Right lobe of liver (tissue), 6 donors: ENCODE results near the gene FAM83F. TPM values are rescaled to one million over a fixed set of nuclear protein-coding genes. Genes with fewer than 3 reads are reported as not detected.

Experiments used
- ATAC-seq, 4 donors: fragments of 200-7000 bp; cut with Tn5 transposase; one replicate each; pipeline ENCODE4 v1.9.1; 2020; ENCODE audit warnings: mild to moderate bottlenecking in 4 of 4, moderate library complexity in 4 of 4
- DNase-seq, 3 donors: peaks; one replicate each; pipeline ENCODE4 v3.0.0-alpha.2; 2020
- H3K27ac ChIP-seq, 3 donors: fragments of 200-600 bp; one replicate each; pipeline ENCODE4 v1.8.0; 2022
- H3K27me3 ChIP-seq, 2 donors: fragments of 200-600 bp; one replicate each; pipeline ENCODE4 v1.8.0; 2022
- H3K36me3 ChIP-seq, 4 donors: fragments of 200-600 bp; sonication (generic) in 1 of 4; one replicate each; pipeline versions ENCODE4 v1.5.1 to v1.8.0; 2017 to 2022; ENCODE audit warnings: control low read depth in 1 of 4
- H3K4me1 ChIP-seq, 4 donors: fragments of 200-600 bp; sonication (generic) in 1 of 4; one replicate each; pipeline versions ENCODE4 v1.5.1 to v1.8.0; 2017 to 2022; ENCODE audit warnings: control low read depth in 1 of 4
- H3K4me3 ChIP-seq, 3 donors: fragments of 200-600 bp; one replicate each; pipeline ENCODE4 v1.8.0; 2022
- H3K9me3 ChIP-seq, 4 donors: fragments of 200-600 bp; sonication (generic) in 1 of 4; one replicate each; pipeline versions ENCODE4 v1.5.1 to v1.8.0; 2017 to 2022; ENCODE audit warnings: control low read depth in 1 of 4
- POLR2A ChIP-seq: fragments of 450-650 bp; IDR thresholded peaks from one replicate; pipeline ENCODE4 v1.6.1; 2017; ENCODE audit warnings: antibody characterized with exemption, mild to moderate bottlenecking
- WGBS: methylation state at CpG from one replicate; pipeline ENCODE4 v1.1.6; 2018; ENCODE audit warnings: low coverage, low lambda C conversion rate; ENCODE audit not compliant: insufficient coverage; ENCODE audit errors: missing lambda C conversion rate; 5-methylcytosine and 5-hydroxymethylcytosine counted together
- intact Hi-C, 2 donors: fragments of 100-400 bp; cut with DNase I; formaldehyde crosslinking; loops; one replicate each; pipeline versions ENCODE4 v1.11.2 to v1.14.1; 2022
- total RNA-seq, 6 experiments: library from RNA; depleted of rRNA in 2 of 6; stranded (reverse); fragments of >200 nt in 2 of 6; fragmentation: NEBNext Ultra II Directional in 3 of 6; extraction: Animal tissue kit (Norgen Biotek cat#: 25700) in 3 of 6; gene quantifications; one replicate each; pipeline versions ENCODE4 v1.1.0 to v1.2.4, GENCODE V29; 2016 to 2023
- TF ChIP-seq, protein P1 (sequence below), 4 donors: fragments of 200-600 bp in 3 of 4; fragments of 450-650 bp in 1 of 4; IDR thresholded peaks; one replicate each; pipeline versions ENCODE4 v1.5.1 to v1.8.0; 2016 to 2022; ENCODE audit warnings: antibody characterized with exemption in 4 of 4, mild to moderate bottlenecking in 2 of 4
- donor health status: DM: no; HTN: yes; CAD: no.
- donor health status: DM: no; HTN: no; CAD: no.
- donor health status: DM: no; HTN: no; CAD: no.
- donor health status: DM: no; HTN: yes; CAD: no.
- donor health status: DM: no; HTN: yes; CAD: no.

Gene FAM83F
- total RNA-seq, 6 experiments from 2014 or later = 1.1 to 4.5 (median 1.6) TPM

DNA sequence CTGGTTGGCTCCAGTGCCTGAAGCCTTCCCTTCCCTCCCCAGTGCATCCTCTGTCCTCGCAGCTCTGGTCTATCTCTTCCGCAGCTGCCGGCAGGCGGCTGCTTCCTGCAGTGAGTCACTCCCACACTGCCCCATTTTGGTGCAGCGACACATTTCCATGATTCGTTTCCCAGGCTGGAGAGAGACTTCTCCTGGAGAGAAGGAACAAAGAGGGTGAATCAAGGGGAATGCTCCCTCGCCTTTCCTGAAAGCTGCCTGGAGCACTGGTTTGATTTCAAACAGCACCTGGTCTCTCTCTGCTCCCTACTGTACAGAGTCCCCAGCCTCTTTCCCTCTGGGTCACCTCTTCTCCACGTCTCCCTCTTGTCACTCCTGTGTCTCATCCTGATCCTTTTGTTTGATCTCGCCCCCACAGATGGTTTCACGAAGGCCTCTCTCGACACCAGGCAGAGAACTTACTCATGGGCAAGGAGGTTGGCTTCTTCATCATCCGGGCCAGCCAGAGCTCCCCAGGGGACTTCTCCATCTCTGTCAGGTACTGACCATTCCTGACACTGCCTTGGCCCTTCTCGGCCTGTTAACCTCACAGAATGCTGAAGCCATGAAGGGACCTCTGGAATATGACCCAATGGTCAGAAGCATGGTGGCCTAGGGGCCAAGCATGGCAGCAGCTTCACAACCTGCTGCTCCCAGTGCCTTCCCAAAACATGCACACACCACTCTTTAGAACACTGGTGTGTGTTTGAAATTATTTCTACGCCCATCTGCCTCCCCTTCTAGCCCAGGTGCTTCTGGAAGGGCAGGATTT is 34.9 kb upstream of the FAM83F start, which contains the start of gene TMA7B:
TSS of gene TMA7B (plus strand) at position 758 of the 808 bp plus-strand sequence. CDS start 3,978 bp downstream, outside the sequence.
- Histone ChIP-seq H3K4me3 (no peak within 1 kb of the TSS), H3K27me3 (no peaks in the 10 kb centered on the region), H3K27ac (no peak within 1 kb of the TSS), H3K9me3 (no peaks in the 10 kb centered on the region), H3K4me1 (no peaks in the 10 kb centered on the region), H3K36me3 (no peaks in the 10 kb centered on the region)
- TF ChIP-seq, protein P1, sequence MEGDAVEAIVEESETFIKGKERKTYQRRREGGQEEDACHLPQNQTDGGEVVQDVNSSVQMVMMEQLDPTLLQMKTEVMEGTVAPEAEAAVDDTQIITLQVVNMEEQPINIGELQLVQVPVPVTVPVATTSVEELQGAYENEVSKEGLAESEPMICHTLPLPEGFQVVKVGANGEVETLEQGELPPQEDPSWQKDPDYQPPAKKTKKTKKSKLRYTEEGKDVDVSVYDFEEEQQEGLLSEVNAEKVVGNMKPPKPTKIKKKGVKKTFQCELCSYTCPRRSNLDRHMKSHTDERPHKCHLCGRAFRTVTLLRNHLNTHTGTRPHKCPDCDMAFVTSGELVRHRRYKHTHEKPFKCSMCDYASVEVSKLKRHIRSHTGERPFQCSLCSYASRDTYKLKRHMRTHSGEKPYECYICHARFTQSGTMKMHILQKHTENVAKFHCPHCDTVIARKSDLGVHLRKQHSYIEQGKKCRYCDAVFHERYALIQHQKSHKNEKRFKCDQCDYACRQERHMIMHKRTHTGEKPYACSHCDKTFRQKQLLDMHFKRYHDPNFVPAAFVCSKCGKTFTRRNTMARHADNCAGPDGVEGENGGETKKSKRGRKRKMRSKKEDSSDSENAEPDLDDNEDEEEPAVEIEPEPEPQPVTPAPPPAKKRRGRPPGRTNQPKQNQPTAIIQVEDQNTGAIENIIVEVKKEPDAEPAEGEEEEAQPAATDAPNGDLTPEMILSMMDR (IDR thresholded peaks at IDR 0.05) = peak in 1 of 4 donors; percentile 10
- TF ChIP-seq POLR2A = no peak
- ATAC-seq (peak in 3 of 4 donors; percentile 22 to 57 (median 54)), DNase-seq (no peak)
- intact Hi-C loops = no loop called here
- WGBS = 50% methylated on average over 11 of the region's 14 CpGs

DNA sequence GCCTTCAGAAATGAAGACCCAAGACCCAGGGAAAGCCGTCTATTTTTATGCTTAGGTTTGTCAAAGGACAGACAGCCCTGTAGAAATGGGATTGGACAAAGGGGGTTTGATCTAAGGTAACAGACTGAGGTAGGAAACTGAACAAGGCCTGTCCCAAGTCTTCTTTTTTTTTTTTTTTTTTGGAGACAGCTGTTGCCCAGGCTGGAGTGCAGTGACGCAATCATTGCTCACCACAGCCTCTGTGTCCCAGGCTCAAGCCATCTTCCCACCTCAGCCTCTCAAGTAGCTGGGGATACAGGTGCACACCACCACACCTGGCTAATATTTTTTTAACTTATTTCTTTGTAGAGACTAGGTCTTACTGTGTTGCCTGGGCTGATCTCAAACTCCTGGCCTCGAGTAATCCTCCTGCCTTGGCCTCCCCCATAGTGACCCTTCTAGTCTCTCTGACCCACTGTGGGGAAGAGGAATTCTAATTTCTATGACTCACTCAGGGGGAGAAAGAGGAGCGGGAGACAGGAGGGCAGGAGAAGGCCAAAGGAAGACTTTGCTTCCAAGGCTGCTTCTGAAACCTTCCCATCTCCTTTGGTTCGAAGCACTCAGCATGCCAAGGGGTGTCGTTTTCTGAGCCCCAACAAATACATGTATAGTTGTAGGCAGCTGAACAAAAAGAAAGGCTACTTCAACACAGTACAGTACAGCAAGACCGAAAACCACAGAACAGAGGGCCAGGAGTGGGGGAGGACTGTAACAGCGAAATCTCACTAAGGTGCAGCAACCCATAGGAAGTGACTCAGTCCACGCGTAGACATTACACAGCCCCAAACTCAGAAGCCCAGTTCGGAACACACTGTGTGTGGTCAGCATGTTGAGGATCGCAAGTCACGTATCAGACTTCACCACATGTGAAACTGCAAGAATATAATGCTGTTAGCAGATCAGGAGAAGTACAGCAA is 33.7 kb upstream of the FAM83F start:
- TF ChIP-seq, protein P1 (IDR thresholded peaks at IDR 0.05) = no peak
- no peak for TF ChIP-seq POLR2A
- Histone ChIP-seq H3K4me1 (no peaks in the 10 kb centered on the region), H3K4me3 (no peak overlapping the region), H3K27me3 (no peaks in the 10 kb centered on the region), H3K27ac (no peak overlapping the region), H3K36me3 (no peaks in the 10 kb centered on the region), H3K9me3 (no peaks in the 10 kb centered on the region)
- WGBS = 79% methylated on average over 13 of the region's 13 CpGs
- DNase-seq (no peak), ATAC-seq (peak; percentile 66 to 72 (median 70))
- intact Hi-C loops = no loop called here

DNA sequence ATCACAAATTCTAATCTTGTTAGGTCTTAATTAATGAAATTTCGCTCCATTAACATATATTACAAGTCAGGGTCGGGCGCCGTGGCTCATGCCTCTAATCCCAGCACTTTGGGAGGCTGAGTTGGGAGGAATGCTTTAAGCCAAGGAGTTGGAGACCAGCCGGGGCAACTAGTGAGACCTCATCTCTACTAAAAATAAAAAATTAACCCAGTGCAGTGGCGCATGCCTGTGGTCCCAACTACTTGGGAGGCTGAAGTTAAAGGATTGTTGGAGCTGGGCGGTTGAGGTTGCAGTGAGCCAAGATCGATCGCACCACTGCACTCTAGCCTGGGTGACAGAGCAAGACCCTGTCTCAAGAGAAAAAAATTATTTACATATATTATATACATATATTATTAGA is 32.7 kb upstream of the FAM83F start:
- 90% methylated on average over 9 of the region's 9 CpGs for WGBS
- H3K27me3 ChIP-seq = no peaks in the 10 kb centered on the region
- TF ChIP-seq, protein P1 (IDR thresholded peaks at IDR 0.05) = no peak
- no peak for TF ChIP-seq POLR2A
- H3K4me3 ChIP-seq = no peak overlapping the region
- intact Hi-C loops = no loop called here
- no peaks in the 10 kb centered on the region for H3K36me3 ChIP-seq
- no peak for ATAC-seq
- H3K27ac ChIP-seq = no peak overlapping the region
- H3K9me3 ChIP-seq = no peaks in the 10 kb centered on the region
- peaks cover 0 to 3% (median 0%) of the 10 kb centered on the region in 4 donors for H3K4me1 ChIP-seq
- DNase-seq = no peak

DNA sequence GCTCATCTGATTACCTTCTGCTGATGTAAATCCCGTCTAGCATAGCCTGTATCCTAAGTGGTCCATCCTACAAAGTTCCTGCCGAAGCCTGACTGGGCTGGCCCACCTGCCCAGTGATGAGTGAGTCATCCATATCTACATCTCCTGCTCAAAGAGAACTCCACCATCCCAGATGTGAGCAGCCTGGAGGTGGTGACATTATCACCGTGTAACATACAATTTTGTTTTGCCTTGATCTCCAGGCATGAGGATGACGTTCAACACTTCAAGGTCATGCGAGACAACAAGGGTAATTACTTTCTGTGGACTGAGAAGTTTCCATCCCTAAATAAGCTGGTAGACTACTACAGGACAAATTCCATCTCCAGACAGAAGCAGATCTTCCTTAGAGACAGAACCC is 29.0 kb upstream of the FAM83F start:
- no peak for DNase-seq
- 81% methylated on average over 4 of the region's 5 CpGs for WGBS
- Histone ChIP-seq H3K4me1 (peaks cover 0 to 18% (median 0%) of the 10 kb centered on the region in 4 donors), H3K4me3 (no peak overlapping the region), H3K27me3 (no peaks in the 10 kb centered on the region), H3K36me3 (no peaks in the 10 kb centered on the region), H3K27ac (no peak overlapping the region), H3K9me3 (no peaks in the 10 kb centered on the region)
- TF ChIP-seq POLR2A = no peak
- TF ChIP-seq, protein P1 (IDR thresholded peaks at IDR 0.05) = no peak
- ATAC-seq = peak in 1 of 4 donors; percentile 8
- intact Hi-C loops = no loop called here
